ENCODE measurements around the gene STAG3.
"Not testable (repeated sequence)": the region's sequence is repeated elsewhere in the genome, so short reads cannot be mapped to it uniquely, and the experiment has no call there.

STAG3 gene

GRCh38 chr7:100176096-100177044, 1.3 kb upstream of the STAG3 start:
- no peak for DNase-seq

GRCh38 chr7:100180084-100180483, 2.4 kb downstream of the STAG3 start:
- DNase-seq, result not testable (repeated sequence)

- not testable (repeated sequence) for DNase-seq
These were observed 4.9 kb downstream of the STAG3 start for GRCh38 chr7:100182616-100183015.

- not testable (repeated sequence) for DNase-seq
These were observed 5.4 kb downstream of the STAG3 start for GRCh38 chr7:100183090-100183489.

- DNase-seq, result no peak
These were observed 8.0 kb downstream of the STAG3 start for GRCh38 chr7:100185726-100186125.

- no peak for DNase-seq
These were observed 11.3 kb downstream of the STAG3 start for GRCh38 chr7:100189061-100189460.

GRCh38 chr7:100190048-100190711, 12.5 kb downstream of the STAG3 start:
- DNase-seq, result no peak

GRCh38 chr7:100191775-100192174, 14.1 kb downstream of the STAG3 start:
- no peak for DNase-seq

- not testable (repeated sequence) for DNase-seq
These were observed 14.7 kb downstream of the STAG3 start for GRCh38 chr7:100192281-100192862.

GRCh38 chr7:100192969-100193368, 15.3 kb downstream of the STAG3 start:
- DNase-seq, result no peak

- DNase-seq, result no peak
These were observed 17.5 kb downstream of the STAG3 start for GRCh38 chr7:100195222-100195621.

GRCh38 chr7:100195901-100196322, 18.2 kb downstream of the STAG3 start:
- DNase-seq, result not testable (repeated sequence)

- DNase-seq, result no peak
These were observed 20.5 kb downstream of the STAG3 start for GRCh38 chr7:100198266-100198665.

- DNase-seq, result no peak
These were observed 23.0 kb downstream of the STAG3 start for GRCh38 chr7:100200693-100201092.

- DNase-seq, result no peak
These were observed 26.7 kb downstream of the STAG3 start for GRCh38 chr7:100204454-100204853.

GRCh38 chr7:100208911-100209408, 31.2 kb downstream of the STAG3 start:
- no peak for DNase-seq

GRCh38 chr7:100209493-100209892, 31.8 kb downstream of the STAG3 start:
- DNase-seq, result no peak

GRCh38 chr7:100210805-100211204, 33.1 kb downstream of the STAG3 start:
- DNase-seq, result no peak

- DNase-seq, result no peak
These were observed 33.6 kb downstream of the STAG3 start for GRCh38 chr7:100211342-100211780.

- peak; percentile 41 for DNase-seq
These were observed 35.0 kb downstream of the STAG3 start for GRCh38 chr7:100212631-100213286.

GRCh38 chr7:100213672-100214071, 36.0 kb downstream of the STAG3 start:
- DNase-seq, result no peak

GRCh38 chr7:100214356-100214755, 36.6 kb downstream of the STAG3 start:
- peak; percentile 34 for DNase-seq

GRCh38 chr7:100215895-100216294, 38.2 kb downstream of the STAG3 start:
- peak; percentile 48 for DNase-seq
